HG03039 (cell line): ENCODE results near the gene CBX4.

Experiments
- ATAC-seq: cut with Tn5 transposase; IDR thresholded peaks from one replicate; pipeline ENCODE4 v1.9.1; 2021; ENCODE audit warnings: mild to moderate bottlenecking, moderate library complexity; ENCODE audit not compliant: unreplicated experiment

The CBX4 gene

DNA sequence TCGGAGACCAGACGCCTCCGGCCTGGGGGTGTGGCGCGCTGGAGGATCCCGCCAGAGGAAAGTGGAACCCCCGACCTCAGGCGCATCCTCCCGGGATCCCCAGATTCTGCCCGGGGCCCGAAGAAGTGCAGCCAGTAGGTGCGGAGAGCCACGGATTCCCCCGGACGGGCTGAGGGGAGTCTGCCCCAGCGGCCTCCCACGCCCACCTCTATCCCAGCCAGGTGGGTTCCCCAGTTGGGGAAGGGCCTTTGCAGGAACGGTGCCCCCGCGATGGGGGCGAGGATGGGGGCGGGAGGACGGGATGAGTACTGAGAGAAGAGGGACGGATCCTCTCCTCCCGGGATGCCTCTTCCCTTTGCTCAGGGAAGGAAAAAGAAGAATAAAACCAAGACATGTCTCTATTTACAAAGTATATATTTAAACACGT, 47.5 kb downstream of the CBX4 start:
- ATAC-seq, result no peak

DNA sequence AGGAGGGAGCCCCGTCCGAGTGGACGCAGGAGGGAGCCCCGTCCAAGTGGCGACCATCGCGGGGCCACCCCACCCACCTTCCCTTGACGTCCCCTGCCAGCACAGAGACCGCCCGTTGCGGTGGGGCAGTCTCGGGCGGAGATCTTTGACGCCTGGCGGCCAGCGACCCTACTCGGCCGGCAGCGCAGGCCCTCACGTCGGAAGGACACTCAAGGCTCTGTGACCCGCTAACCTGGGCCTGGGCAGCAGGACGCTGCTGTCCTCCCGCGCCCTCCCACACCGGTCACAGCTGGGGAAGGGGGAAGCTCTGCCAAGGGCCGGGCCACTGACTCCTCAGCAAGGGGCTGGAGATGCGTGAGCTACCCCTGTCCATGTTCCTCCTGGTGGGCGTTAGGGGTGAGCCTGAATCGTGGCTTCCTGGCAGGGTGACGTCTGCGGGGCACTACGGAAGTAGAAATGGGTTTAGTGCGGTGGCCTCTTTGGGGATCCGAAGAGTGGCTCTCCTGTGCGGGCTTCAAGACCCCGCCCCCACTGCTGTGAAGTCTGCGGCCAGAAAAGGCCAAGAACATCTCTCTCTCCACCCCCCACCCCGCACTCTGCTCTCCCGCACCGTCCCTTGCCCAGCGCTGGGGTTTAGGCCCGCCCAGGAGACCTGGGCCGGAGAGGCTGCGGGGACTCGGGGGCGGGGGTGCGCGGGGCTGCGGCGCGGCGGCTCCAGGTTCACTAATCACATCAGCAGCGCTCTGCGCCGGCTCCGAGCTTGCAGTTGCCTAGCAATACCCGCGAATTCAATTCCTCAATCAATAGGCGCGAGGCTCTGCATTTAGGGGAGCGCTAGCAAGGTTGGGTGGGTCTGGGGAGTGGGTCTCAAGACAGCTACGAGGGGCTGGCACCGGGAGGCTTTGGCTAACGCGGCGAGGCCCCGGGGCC, 48.2 kb downstream of the CBX4 start:
- no peak for ATAC-seq

DNA sequence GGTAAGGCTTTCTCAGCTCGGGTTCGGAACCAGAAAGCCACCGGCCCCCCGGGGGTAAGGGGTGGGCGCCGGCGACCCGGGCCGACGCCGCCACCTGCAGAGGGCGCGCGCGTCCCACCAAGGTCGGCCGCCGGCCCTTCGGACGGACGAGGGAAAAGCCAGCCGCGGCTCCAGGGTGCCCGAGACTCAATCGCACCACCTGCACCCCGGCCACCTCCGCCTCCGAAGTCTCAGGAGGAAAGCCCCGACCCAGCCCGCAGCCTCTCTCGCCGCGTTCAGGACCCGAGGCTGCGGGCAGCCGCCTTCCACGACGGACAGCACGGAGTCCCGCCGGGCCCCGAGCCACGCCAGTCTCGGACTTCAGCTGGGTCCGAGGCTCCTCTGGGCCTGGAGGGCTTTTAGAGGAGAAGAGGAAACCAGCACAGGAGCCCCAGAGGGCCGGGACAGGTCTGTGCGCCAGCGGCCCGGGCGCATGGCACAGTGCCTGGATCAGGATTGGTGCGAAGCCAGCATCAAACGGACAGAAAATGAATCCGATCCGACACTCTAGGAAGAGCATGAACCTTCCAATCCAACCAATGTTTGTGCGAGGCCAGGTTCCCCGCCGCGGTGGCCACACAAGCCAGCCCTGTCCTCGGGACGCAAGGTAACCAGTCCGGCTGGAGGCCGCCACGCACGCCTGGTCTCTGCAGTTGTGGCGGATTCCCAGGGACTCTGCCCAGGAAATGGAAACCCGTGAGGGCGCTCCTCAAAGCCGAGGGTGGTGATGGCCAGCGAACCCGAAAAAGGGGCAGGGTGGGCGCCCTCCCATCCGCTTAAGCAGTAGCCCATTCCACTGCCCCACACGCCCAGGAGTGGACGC, 49.1 kb downstream of the CBX4 start:
- no peak for ATAC-seq

DNA sequence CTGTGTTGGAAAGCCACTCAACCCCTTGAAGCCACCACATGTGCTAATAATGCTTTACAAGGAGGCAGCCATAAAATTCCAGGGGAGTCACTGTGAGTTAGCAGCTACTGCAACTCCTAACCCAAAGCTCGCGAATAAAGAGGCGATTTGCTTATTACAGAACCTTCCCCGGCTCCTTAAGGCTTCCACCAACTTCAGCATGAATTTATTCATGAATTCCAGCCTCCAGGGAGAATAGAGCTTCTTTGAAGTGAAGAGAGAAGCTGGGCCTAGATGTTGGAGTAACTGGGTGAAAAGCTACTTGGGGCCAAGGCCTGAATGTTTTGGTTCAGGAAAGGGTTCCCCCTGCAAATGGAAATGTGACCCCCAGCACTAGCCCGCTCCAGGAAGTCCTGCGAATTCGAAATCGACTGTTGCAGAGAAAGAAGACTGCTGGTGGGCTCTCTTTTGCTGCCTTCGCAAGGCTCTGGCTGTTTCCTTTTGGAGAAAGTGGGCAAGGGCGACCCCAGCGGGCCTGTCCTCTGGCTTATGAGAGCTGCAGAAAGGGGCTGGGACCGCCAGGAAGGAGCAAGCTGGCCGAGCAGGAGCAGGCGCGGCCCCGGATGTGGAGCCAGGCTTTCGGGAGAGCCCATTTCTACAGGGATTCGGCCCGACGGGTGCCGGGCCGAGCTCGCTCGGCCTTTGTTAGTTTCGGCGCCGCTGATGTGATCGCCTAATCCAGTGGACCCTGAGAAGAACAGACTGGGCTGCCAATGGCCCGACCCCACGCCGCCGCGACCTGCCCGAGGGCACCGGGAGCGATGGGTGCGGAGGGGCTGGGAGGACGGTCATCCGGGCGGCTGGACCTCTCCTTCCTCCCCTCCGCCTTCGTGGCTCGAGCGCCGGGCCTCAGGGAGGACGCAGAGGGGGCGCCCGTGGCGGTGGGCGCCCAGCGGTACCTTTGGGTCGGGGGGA, 50.0 kb downstream of the CBX4 start:
- no peak for ATAC-seq

DNA sequence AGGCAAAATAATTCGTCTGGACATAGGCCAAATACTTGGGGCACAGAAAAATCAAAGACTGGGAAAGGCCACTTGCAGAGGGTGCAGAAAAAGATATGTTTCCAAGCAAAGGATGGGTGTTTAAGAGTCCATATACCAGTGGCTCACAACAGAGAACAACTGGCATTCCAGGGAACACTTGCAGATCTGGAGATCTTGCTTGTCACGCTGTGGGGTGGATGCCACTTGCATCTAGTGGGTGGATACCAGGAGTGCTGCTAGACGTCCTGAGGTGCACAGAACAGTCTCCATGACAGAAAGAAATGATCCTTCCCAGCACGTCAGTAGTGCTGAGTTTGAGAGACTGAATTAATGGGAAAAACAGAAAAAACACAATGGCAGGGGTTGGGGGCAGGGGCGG, 50.8 kb downstream of the CBX4 start:
- no peak for ATAC-seq

DNA sequence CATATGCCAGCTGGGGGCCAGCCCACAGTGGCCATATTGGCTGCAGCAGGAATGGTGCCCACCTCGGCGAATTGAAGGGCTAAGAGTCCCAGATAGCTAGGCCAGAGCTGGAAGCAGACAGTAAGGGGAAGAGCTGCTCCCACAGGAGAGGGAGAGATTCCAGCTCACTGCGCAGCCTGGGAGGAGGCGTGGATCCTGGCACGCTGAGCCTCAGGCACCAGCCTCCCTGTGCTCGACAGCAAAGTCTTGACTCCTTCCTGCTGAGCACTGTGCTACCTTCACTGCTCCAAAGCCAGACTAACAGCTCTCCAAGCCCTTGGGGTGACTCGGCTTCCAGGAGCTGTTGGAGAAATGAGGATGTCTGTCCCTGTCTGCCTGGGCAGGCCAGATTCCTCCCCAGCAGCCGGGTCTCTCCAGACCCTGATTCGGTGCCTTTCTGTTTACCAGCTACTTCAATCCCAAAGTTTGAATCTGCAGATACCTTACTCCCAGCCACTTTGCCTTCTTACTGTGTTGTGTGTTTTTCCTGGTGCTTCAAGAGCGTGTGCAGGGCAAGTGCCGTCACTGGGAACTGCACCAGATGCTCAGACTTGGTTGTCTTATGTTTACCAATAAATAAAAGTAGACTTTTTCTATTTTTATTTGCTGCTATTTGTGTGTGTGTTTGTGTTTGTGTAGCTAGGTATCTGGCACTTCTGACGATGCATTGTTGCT, 52.2 kb downstream of the CBX4 start:
- no peak for ATAC-seq

DNA sequence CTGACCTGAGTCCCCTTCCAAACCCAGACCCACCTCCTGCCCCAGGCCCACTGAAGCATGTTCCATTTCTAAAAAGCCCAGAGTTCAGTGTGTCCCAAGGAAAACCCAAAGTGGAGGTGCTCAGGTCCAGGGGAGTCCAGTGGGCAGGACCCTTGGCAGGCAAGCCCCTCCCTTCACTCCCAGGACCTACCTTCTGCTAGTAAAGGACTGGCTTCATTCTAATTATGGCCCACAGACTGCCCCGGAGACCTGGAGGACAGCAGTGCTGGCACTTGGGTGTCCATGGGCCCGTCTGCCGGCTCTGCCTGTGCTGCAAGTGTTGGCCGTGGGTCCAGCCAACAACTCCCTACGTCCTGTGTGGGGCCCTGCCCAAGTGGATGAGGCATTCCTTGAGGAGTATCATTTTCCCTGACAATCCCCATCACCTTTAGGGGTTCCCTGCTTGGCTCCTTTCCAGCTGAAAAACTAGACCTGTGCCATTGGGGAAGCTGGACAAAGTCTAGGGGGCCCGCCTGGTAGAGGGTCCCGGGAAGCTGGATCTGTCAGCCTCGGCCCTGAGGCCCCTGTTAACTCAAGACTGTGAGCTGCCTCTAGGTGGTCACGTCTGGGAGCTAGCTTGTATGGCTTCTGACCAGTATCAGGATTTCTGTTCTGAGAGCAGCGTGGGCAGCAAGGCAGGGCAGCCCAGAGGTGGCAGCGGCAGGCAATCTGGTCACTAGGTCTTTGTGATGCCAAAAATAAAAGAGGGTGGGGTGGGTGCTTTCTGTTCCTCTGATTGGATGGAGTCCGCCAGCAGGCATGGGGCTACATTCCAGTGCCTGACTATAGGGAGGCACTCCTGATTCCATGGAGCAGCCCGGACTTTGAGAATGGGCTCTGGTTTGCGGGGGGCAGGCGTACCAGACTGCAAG, 53.1 kb downstream of the CBX4 start:
- ATAC-seq, result no peak

DNA sequence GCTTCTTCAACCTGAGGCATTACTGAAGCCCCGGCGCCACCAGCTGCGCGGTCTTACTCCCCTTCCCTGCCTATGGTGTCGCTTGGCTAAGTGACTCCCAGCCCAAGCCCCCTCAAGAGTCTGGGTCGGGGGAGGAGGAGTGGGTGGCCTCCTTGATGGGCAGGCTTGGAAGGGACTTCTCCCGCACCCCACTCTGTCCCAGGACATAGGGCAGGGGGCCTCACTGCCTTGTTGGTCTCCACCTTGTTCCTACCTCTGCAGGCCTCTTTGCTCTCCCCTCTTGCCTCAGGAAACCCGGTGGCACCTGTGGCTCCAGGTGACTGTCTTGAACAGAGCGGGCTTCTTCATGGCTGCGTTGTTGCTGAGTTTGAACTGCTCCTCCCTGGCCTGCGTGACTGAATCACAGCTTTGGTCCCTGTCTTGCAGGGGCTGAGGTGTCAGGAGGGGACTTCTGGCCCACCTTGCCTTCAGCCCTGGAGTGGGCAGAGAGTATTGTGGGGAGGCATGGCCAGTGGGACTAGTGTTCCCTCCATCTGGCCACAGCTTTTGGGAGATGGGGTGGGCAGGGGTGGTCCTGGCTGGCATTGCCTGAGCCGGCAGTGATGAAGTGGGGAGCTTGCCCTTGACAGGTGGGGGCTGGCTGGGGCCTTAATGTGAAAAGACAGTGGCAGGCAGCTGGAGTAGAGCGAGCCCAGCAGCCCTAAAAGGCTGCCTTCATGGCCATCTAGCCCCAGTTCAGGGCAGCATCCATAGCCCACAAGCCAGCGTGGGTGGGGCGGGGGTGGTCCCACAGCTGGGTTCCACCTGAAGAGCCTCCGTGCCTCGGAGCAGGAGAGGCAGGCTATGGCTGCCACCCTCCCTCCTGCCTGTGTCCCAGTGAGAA, 54.0 kb downstream of the CBX4 start:
- ATAC-seq, result no peak

DNA sequence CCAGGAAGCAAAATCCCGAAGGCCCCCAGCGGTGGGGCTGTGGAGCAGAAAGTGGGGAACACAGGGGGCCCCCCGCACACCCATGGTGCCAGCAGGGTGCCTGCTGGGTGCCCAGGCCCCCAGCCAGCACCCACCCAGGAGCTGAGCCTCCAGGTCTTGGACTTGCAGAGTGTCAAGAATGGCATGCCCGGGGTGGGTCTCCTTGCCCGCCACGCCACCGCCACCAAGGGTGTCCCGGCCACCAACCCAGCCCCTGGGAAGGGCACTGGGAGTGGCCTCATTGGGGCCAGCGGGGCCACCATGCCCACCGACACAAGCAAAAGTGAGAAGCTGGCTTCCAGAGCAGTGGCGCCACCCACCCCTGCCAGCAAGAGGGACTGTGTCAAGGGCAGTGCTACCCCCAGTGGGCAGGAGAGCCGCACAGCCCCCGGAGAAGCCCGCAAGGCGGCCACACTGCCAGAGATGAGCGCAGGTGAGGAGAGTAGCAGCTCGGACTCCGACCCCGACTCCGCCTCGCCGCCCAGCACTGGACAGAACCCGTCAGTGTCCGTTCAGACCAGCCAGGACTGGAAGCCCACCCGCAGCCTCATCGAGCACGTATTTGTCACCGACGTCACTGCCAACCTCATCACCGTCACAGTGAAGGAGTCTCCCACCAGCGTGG, 54.8 kb downstream of the CBX4 start:
- ATAC-seq, result no peak

DNA sequence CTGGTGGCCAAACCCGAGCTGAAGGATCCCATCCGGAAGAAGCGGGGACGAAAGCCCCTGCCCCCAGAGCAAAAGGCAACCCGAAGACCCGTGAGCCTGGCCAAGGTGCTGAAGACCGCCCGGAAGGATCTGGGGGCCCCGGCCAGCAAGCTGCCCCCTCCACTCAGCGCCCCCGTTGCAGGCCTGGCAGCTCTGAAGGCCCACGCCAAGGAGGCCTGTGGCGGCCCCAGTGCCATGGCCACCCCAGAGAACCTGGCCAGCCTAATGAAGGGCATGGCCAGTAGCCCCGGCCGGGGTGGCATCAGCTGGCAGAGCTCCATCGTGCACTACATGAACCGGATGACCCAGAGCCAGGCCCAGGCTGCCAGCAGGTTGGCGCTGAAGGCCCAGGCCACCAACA, 55.3 kb downstream of the CBX4 start:
- ATAC-seq, result no peak
